Upper lobe of right lung (tissue), 1 donor: ENCODE data around the gene GPC3. TPM values are rescaled to one million over a fixed set of nuclear protein-coding genes. Genes with fewer than 3 reads are reported as not detected.
"Not testable (repeated sequence)": the region's sequence is repeated elsewhere in the genome, so short reads cannot be mapped to it uniquely, and the experiment has no call there.

Experiments
- ATAC-seq: fragments of 200-7000 bp; cut with Tn5 transposase; one replicate; pipeline ENCODE4 v1.9.1; 2020; ENCODE audit warnings: mild to moderate bottlenecking, moderate library complexity
- DNase-seq: peaks from one replicate; pipeline ENCODE4 v3.0.0-alpha.2; 2020
- H3K27ac ChIP-seq: fragments of 200-600 bp; one replicate; pipeline ENCODE4 v1.8.0; 2022
- H3K27me3 ChIP-seq: fragments of 200-600 bp; one replicate; pipeline ENCODE4 v1.8.0; 2022; ENCODE audit warnings: mild to moderate bottlenecking
- H3K36me3 ChIP-seq: fragments of 200-600 bp; one replicate; pipeline ENCODE4 v1.8.0; 2022
- H3K4me1 ChIP-seq: fragments of 200-600 bp; one replicate; pipeline ENCODE4 v1.8.0; 2022
- H3K4me3 ChIP-seq: fragments of 200-600 bp; one replicate; pipeline ENCODE4 v1.8.0; 2022; ENCODE audit warnings: mild to moderate bottlenecking
- H3K9me3 ChIP-seq: fragments of 200-600 bp; one replicate; pipeline ENCODE4 v1.8.0; 2022
- CTCF ChIP-seq: fragments of 200-600 bp; IDR thresholded peaks from one replicate; pipeline ENCODE4 v1.8.0; 2022; ENCODE audit warnings: antibody characterized with exemption
- intact Hi-C: fragments of 100-400 bp; cut with DNase I; formaldehyde crosslinking; loops from one replicate; pipeline ENCODE4 v1.11.0; 2022
- total RNA-seq: library from RNA; stranded (reverse); fragmentation: NEBNext Ultra II Directional; extraction: Animal tissue kit (Norgen Biotek cat#: 25700); gene quantifications from one replicate; pipeline ENCODE4 v1.2.1, GENCODE V29; 2021
- donor health status: DM: no; HTN: yes; CAD: no; lungs with severe emphysema.

GPC3 gene
- total RNA-seq, 1 donor from 2014 or later = 67.7 TPM

GRCh38 chrX:133726211-133726630 lies 259.2 kb downstream of the GPC3 start:
- no peaks in the 10 kb centered on the region for H3K4me1 ChIP-seq
- ATAC-seq = no peak
- H3K27me3 ChIP-seq = no peaks in the 10 kb centered on the region
- no peak overlapping the region for H3K4me3 ChIP-seq
- intact Hi-C loops = no loop called here
- no peaks in the 10 kb centered on the region for H3K9me3 ChIP-seq
- H3K27ac ChIP-seq = no peak overlapping the region
- no peaks in the 10 kb centered on the region for H3K36me3 ChIP-seq
- no peak for TF ChIP-seq CTCF
- DNase-seq = no peak

DNA sequence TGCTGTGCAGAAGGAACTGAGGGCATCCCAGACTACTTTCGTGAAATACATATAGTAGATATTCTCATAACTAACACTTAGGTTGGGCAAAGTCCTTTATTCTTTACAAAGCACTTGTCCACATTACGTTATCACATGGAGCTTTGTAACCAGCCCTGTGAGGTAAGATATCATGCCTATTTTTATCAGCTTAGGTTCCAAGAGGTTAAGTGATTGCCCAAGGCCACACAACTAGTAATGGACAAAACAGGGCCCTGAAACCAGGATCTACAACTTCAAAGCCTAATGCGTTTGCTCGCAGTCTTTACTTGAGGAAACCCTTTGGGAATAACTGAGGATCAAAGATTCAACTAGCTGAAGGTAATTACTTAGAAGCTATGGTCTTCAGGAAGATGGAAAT lies 261.5 kb downstream of the GPC3 start:
- intact Hi-C loops = no loop called here
- no peaks in the 10 kb centered on the region for H3K36me3 ChIP-seq
- DNase-seq (no peak), ATAC-seq (no peak)
- no peaks in the 10 kb centered on the region for H3K4me1 ChIP-seq
- H3K9me3 ChIP-seq = no peaks in the 10 kb centered on the region
- TF ChIP-seq CTCF = no peak
- H3K4me3 ChIP-seq = no peak overlapping the region
- H3K27ac ChIP-seq = no peak overlapping the region
- no peaks in the 10 kb centered on the region for H3K27me3 ChIP-seq

DNA sequence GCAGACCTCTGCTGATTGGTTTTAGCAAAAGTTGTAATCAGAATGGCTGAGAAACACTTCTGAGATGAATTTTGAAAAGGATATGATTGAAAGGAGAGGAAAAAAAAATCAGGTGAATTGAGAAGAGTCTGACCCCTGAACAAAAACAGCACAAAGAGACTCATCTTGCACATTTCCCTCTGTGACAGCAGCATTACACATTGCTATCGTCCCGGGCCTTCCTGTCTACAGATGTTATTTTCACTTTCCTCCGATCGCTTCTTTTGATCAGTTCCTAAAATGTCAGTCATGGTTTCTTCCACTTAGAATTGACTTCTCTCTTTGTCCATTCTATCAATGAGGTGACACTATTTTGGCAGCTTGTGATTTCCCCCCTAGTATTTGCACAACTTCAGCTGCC lies 262.6 kb downstream of the GPC3 start:
- intact Hi-C loops = no loop called here
- no peak for TF ChIP-seq CTCF
- ATAC-seq (no peak), DNase-seq (no peak)
- no peak overlapping the region for H3K27ac ChIP-seq
- no peaks in the 10 kb centered on the region for H3K4me1 ChIP-seq
- H3K4me3 ChIP-seq = no peak overlapping the region
- H3K27me3 ChIP-seq = no peaks in the 10 kb centered on the region
- no peaks in the 10 kb centered on the region for H3K36me3 ChIP-seq
- H3K9me3 ChIP-seq = no peaks in the 10 kb centered on the region

DNA sequence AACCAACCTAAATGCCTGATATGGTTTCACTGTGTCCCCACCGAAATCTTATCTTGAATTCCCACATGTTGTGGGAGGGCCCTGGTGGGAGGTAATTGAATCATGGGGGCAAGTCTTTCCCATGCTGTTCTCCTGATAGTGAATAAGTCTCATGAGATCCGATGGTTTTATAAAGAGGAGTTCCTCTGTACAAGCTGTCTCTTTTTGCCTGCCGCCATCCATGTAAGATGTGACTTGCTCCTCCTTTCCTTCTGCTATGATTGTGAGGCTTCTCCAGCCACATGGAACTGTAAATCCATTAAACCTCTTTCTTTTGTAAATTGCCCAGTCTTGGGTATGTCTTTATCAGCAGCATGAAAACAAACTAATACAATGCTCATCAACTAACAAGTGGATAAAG lies 265.1 kb downstream of the GPC3 start:
- H3K4me1 ChIP-seq, H3K27ac ChIP-seq, H3K36me3 ChIP-seq, DNase-seq, H3K27me3 ChIP-seq, H3K9me3 ChIP-seq, intact Hi-C loops, ATAC-seq, H3K4me3 ChIP-seq: not testable (repeated sequence)

DNA sequence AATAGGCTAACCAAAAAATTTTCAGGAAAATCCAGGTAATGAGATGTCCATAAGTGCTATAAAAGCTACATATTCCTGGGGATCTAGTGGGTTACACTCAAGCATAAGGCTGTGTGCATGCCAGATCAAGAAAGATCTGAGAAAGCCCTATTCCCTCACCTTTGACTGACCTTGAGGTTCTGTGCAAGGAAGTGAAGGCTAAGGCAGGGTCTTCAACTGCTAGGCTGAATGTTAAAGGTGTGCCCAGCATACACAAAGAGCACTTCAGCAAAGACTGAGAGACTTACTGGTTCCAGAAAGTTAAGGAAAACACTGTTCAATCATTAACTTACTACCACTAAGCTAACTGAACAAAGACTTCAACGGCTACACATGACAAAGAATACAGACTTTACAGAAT lies 269.7 kb downstream of the GPC3 start:
- no peak for TF ChIP-seq CTCF
- intact Hi-C loops = no loop called here
- H3K27ac ChIP-seq = no peak overlapping the region
- no peak overlapping the region for H3K4me3 ChIP-seq
- no peaks in the 10 kb centered on the region for H3K27me3 ChIP-seq
- no peaks in the 10 kb centered on the region for H3K36me3 ChIP-seq
- ATAC-seq (no peak), DNase-seq (no peak)
- no peaks in the 10 kb centered on the region for H3K9me3 ChIP-seq
- H3K4me1 ChIP-seq = no peaks in the 10 kb centered on the region

GRCh38 chrX:133709501-133709900 lies 275.9 kb downstream of the GPC3 start:
- no peak overlapping the region for H3K4me3 ChIP-seq
- no peaks in the 10 kb centered on the region for H3K27me3 ChIP-seq
- H3K4me1 ChIP-seq = no peaks in the 10 kb centered on the region
- no peaks in the 10 kb centered on the region for H3K9me3 ChIP-seq
- ATAC-seq (no peak), DNase-seq (no peak)
- no peak for TF ChIP-seq CTCF
- H3K36me3 ChIP-seq = no peaks in the 10 kb centered on the region
- intact Hi-C loops = no loop called here
- no peak overlapping the region for H3K27ac ChIP-seq
